IMR-90 (cell line): Measurements from ENCODE around the gene EXOC3L2. TPM values are rescaled to one million over a fixed set of nuclear protein-coding genes. Genes with fewer than 3 reads are reported as not detected.

ENCODE experiments used
- ATAC-seq: fragments of 200-7000 bp; cut with Tn5 transposase; 2 replicates; pipeline ENCODE4 v1.9.1; 2020; ENCODE audit warnings: low read depth, mild to moderate bottlenecking, moderate library complexity
- BruUV-seq: library from RNA; stranded (reverse); fragments of 400-500 nt; replicated peaks from 2 replicates; lab custom pipeline; 2021; lab: Mats Ljungman, UMichigan
- CTCF ChIA-PET: fragments of 300-600 bp; formaldehyde crosslinking; extraction: SDS; loops from one replicate; lab custom pipeline; 2021; ENCODE audit warnings: antibody characterized with exemption; lab: Yijun Ruan, JAX
- POLR2A ChIA-PET: fragments of 300-600 bp; sonication (Branson Sonifier 250); formaldehyde crosslinking; loops from one replicate; lab custom pipeline; 2022; ENCODE audit warnings: antibody characterized with exemption; ENCODE audit not compliant: unreplicated experiment; lab: Charles Lee
- DNase-seq: peaks from one replicate; pipeline ENCODE4 v3.0.0; 2013
- H2AFZ ChIP-seq: replicated peaks from 2 replicates; pipeline ENCODE3; 2013; ENCODE audit warnings: low read length, mild to moderate bottlenecking; ENCODE audit not compliant: poor library complexity
- H2AK5ac ChIP-seq: 2 replicates; pipeline ENCODE4 v1.6.1; 2013; ENCODE audit warnings: low read depth, low read length, inconsistent platforms
- H2AK9ac ChIP-seq: replicated peaks from 2 replicates; pipeline ENCODE3; 2013; ENCODE audit warnings: mild to moderate bottlenecking, low read depth, low read length, moderate library complexity; ENCODE audit not compliant: poor library complexity
- H2BK120ac ChIP-seq: 2 replicates; pipeline ENCODE4 v1.6.1; 2013; ENCODE audit warnings: low read depth, low read length, inconsistent platforms
- H2BK15ac ChIP-seq: 3 replicates; pipeline ENCODE4 v1.6.1; 2013; ENCODE audit warnings: low read depth, low read length, inconsistent platforms
- H2BK20ac ChIP-seq: 2 replicates; pipeline ENCODE4 v1.6.1; 2013; ENCODE audit warnings: low read depth, mild to moderate bottlenecking, inconsistent platforms, low read length, moderate library complexity
- H2BK5ac ChIP-seq: 2 replicates; pipeline ENCODE4 v1.6.1; 2013; ENCODE audit warnings: mild to moderate bottlenecking, low read depth, low read length, inconsistent platforms; ENCODE audit not compliant: poor library complexity, severe bottlenecking
- H3K14ac ChIP-seq: replicated peaks from 2 replicates; pipeline ENCODE4 v1.6.1; 2013; ENCODE audit warnings: low read depth, low read length, inconsistent platforms
- H3K18ac ChIP-seq: 2 replicates; pipeline ENCODE4 v1.6.1; 2013; ENCODE audit warnings: low read depth, low read length, control low read depth
- H3K23ac ChIP-seq: 2 replicates; pipeline ENCODE4 v1.6.1; 2013; ENCODE audit warnings: low read depth, low read length, inconsistent platforms
- H3K27ac ChIP-seq: 2 replicates; pipeline ENCODE4 v1.5.1; 2013; ENCODE audit warnings: mild to moderate bottlenecking, control low read depth, low read length; ENCODE audit not compliant: insufficient read depth
- H3K27me3 ChIP-seq: 2 replicates; pipeline ENCODE4 v1.6.1; 2013; ENCODE audit warnings: low read length; ENCODE audit not compliant: control insufficient read depth, insufficient read depth
- H3K36me3 ChIP-seq: 2 replicates; pipeline ENCODE4 v1.6.1; 2013; ENCODE audit warnings: low read length, mixed read lengths; ENCODE audit not compliant: control insufficient read depth, insufficient read depth
- H3K4ac ChIP-seq: 2 replicates; pipeline ENCODE4 v1.6.1; 2013; ENCODE audit warnings: low read depth, low read length, inconsistent platforms
- H3K4me1 ChIP-seq: 2 replicates; pipeline ENCODE4 v1.6.1; 2013; ENCODE audit warnings: low read length, mixed read lengths; ENCODE audit not compliant: control insufficient read depth, insufficient read depth
- H3K4me2 ChIP-seq: 2 replicates; pipeline ENCODE4 v1.6.1; 2013; ENCODE audit warnings: low read depth, mild to moderate bottlenecking, control low read depth, low read length, moderate library complexity
- H3K4me3 ChIP-seq: 2 replicates; pipeline ENCODE4 v1.5.1; 2013; ENCODE audit warnings: low read depth, mild to moderate bottlenecking, control low read depth, low read length, moderate library complexity; ENCODE audit not compliant: insufficient read depth
- H3K56ac ChIP-seq: 2 replicates; pipeline ENCODE4 v1.6.1; 2013; ENCODE audit warnings: low read length, inconsistent platforms; ENCODE audit not compliant: insufficient read depth; ENCODE audit errors: extremely low read depth
- H3K79me1 ChIP-seq, 2 experiments: 2 replicates each; pipeline ENCODE4 v1.6.1; 2013; ENCODE audit warnings: low read length in 2 of 2, inconsistent platforms in 1 of 2, low read depth in 1 of 2
- H3K9ac ChIP-seq: 2 replicates; pipeline ENCODE4 v1.6.1; 2013; ENCODE audit warnings: low read depth, low read length, control low read depth
- H3K9me1 ChIP-seq: 2 replicates; pipeline ENCODE4 v1.6.1; 2013; ENCODE audit warnings: low read length, inconsistent platforms; ENCODE audit not compliant: insufficient read depth
- H3K9me3 ChIP-seq: 2 replicates; pipeline ENCODE4 v1.6.1; 2013; ENCODE audit warnings: low read length; ENCODE audit not compliant: control insufficient read depth, insufficient read depth
- H4K20me1 ChIP-seq: 2 replicates; pipeline ENCODE4 v1.6.1; 2013; ENCODE audit warnings: low read length, inconsistent platforms; ENCODE audit not compliant: insufficient read depth
- H4K5ac ChIP-seq: 2 replicates; pipeline ENCODE4 v1.6.1; 2013; ENCODE audit warnings: mild to moderate bottlenecking, low read depth, low read length, control low read depth
- H4K8ac ChIP-seq, 2 experiments: 2 replicates each; pipeline ENCODE4 v1.6.1; 2013; ENCODE audit warnings: low read depth in 2 of 2, low read length in 2 of 2, control low read depth in 1 of 2, inconsistent platforms in 1 of 2
- H4K91ac ChIP-seq: 2 replicates; pipeline ENCODE4 v1.6.1; 2013; ENCODE audit warnings: low read depth, low read length, inconsistent platforms; ENCODE audit not compliant: insufficient read depth
- BHLHE40 ChIP-seq: fragments of 150-350 bp; IDR thresholded peaks from 2 replicates; pipeline ENCODE4 v1.6.1; 2016; ENCODE audit warnings: mild to moderate bottlenecking, low read depth, low read length
- CEBPB ChIP-seq: IDR thresholded peaks from 2 replicates; pipeline ENCODE4 v1.6.1; 2012; ENCODE audit warnings: low read depth, low read length, improper control_type of control experiment
- CHD1 ChIP-seq: IDR thresholded peaks from 2 replicates; pipeline ENCODE4 v1.6.1; 2012; ENCODE audit warnings: low read depth, low read length, improper control_type of control experiment
- FOS ChIP-seq: fragments of 150-350 bp; IDR thresholded peaks from 2 replicates; pipeline ENCODE4 v1.6.1; 2016; ENCODE audit warnings: low read depth, low read length
- MAZ ChIP-seq: IDR thresholded peaks from 2 replicates; pipeline ENCODE4 v1.6.1; 2012; ENCODE audit warnings: low read depth, mild to moderate bottlenecking, low read length, improper control_type of control experiment, moderate library complexity, borderline replicate concordance
- MXI1 ChIP-seq: IDR thresholded peaks from 2 replicates; pipeline ENCODE4 v1.6.1; 2012; ENCODE audit warnings: low read depth, mild to moderate bottlenecking, low read length, moderate library complexity, borderline replicate concordance
- POLR2A ChIP-seq: IDR thresholded peaks from 2 replicates; pipeline ENCODE4 v1.6.1; 2012; ENCODE audit warnings: mild to moderate bottlenecking, low read depth, low read length
- RAD21 ChIP-seq: IDR thresholded peaks from 2 replicates; pipeline ENCODE4 v1.6.1; 2012; ENCODE audit warnings: low read length, improper control_type of control experiment
- RCOR1 ChIP-seq: IDR thresholded peaks from 2 replicates; pipeline ENCODE4 v1.6.1; 2012; ENCODE audit warnings: mild to moderate bottlenecking, low read length, improper control_type of control experiment; ENCODE audit not compliant: insufficient replicate concordance
- RFX5 ChIP-seq: IDR thresholded peaks from 2 replicates; pipeline ENCODE4 v1.8.0; 2012; ENCODE audit warnings: low read depth, mild to moderate bottlenecking, low read length, moderate library complexity
- SMC3 ChIP-seq: fragments of 150-350 bp; IDR thresholded peaks from 2 replicates; pipeline ENCODE4 v1.6.1; 2016; ENCODE audit warnings: low read depth, mild to moderate bottlenecking, antibody characterized with exemption, low read length, moderate library complexity
- WGBS, 2 experiments: methylation state at CpG; one replicate each; pipeline versions ENCODE4 v1.1.5 to v1.1.7; 2013; ENCODE audit warnings: missing lambda C conversion rate in 2 of 2; ENCODE audit not compliant: insufficient read length in 1 of 2; ENCODE audit errors: extremely low coverage in 2 of 2; 5-methylcytosine and 5-hydroxymethylcytosine counted together
- dilution Hi-C: fragments of 300-500 bp; cut with HindIII; formaldehyde crosslinking; loops from one replicate; pipeline ENCODE4 v1.14.3; 2018; ENCODE audit warnings: low sequenced_read_pairs; ENCODE audit not compliant: unreplicated experiment
- in situ Hi-C: fragments of 300-500 bp; cut with MboI; formaldehyde crosslinking; loops from 3 replicates; pipeline ENCODE4 v1.14.3; 2019; ENCODE audit warnings: low sequenced_read_pairs, inconsistent platforms, mixed read lengths
- intact Hi-C: fragments of 100-400 bp; cut with micrococcal nuclease; formaldehyde crosslinking; loops from 2 replicates; pipeline ENCODE4 v1.10.0; 2022
- polyA plus RNA-seq, 3 experiments: library from polyadenylated mRNA; depleted of rRNA; stranded (reverse); fragments of >200 nt; gene quantifications; 2 replicates each; pipeline ENCODE4 v1.2.3, GENCODE V29; 2012; ENCODE audit warnings: low replicate concordance in 1 of 3
- total RNA-seq: library from RNA; depleted of rRNA; stranded (reverse); fragments of >200 nt; gene quantifications from 2 replicates; pipeline ENCODE4 v1.2.3, GENCODE V29; 2012
- TF ChIP-seq, protein P1 (sequence below): conservative IDR thresholded peaks from 2 replicates; pipeline ENCODE4 v1.5.1; 2012; ENCODE audit warnings: mild to moderate bottlenecking, low read depth, low read length, improper control_type of control experiment
- TF ChIP-seq, protein P2 (sequence below): fragments of 150-350 bp; IDR thresholded peaks from 2 replicates; pipeline ENCODE4 v1.6.1; 2017; ENCODE audit warnings: mild to moderate bottlenecking, antibody characterized with exemption, low read length, low read depth
- TF ChIP-seq, protein P3 (sequence below): fragments of 150-350 bp; IDR thresholded peaks from 2 replicates; pipeline ENCODE4 v1.6.1; 2016; ENCODE audit warnings: low read depth, mild to moderate bottlenecking, low read length, moderate library complexity, borderline replicate concordance

EXOC3L2 gene
- total and polyA plus RNA-seq, 2 of the 4 experiments (the other 2 are of a cell fraction), result 0.03 TPM; not detected in 1

DNA sequence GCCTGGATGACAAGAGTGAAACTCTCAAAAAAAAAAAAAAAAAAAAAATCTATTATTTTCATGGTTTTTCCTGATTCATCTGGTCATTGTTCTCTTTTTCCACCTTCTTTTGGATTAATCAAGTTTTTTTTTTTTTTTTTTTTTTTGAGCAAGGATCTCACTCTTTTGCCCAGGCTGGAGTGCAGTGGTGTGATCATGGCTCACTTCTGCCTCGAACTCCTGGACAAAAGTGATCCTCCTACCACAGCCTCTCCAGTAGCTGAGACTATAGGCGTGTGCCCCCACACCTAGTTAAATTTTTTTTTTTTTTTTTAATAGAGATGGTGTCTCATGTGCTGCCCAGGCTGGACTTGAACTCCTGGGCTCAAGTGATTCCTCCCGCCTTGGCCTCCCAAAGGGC, 38.9 kb downstream of the EXOC3L2 start:
- DNase-seq (no peak), ATAC-seq (no peak)
- TF ChIP-seq RCOR1 (no peak), BHLHE40 (no peak), SMC3 (no peak), MAZ (no peak), MXI1 (no peak), POLR2A (no peak), RFX5 (no peak), CEBPB (no peak), RAD21 (no peak), CHD1 (no peak), FOS (no peak)
- TF ChIP-seq, protein P1, sequence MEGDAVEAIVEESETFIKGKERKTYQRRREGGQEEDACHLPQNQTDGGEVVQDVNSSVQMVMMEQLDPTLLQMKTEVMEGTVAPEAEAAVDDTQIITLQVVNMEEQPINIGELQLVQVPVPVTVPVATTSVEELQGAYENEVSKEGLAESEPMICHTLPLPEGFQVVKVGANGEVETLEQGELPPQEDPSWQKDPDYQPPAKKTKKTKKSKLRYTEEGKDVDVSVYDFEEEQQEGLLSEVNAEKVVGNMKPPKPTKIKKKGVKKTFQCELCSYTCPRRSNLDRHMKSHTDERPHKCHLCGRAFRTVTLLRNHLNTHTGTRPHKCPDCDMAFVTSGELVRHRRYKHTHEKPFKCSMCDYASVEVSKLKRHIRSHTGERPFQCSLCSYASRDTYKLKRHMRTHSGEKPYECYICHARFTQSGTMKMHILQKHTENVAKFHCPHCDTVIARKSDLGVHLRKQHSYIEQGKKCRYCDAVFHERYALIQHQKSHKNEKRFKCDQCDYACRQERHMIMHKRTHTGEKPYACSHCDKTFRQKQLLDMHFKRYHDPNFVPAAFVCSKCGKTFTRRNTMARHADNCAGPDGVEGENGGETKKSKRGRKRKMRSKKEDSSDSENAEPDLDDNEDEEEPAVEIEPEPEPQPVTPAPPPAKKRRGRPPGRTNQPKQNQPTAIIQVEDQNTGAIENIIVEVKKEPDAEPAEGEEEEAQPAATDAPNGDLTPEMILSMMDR, result no peak
- TF ChIP-seq, protein P2, sequence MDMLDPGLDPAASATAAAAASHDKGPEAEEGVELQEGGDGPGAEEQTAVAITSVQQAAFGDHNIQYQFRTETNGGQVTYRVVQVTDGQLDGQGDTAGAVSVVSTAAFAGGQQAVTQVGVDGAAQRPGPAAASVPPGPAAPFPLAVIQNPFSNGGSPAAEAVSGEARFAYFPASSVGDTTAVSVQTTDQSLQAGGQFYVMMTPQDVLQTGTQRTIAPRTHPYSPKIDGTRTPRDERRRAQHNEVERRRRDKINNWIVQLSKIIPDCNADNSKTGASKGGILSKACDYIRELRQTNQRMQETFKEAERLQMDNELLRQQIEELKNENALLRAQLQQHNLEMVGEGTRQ, result no peak
- TF ChIP-seq, protein P3, sequence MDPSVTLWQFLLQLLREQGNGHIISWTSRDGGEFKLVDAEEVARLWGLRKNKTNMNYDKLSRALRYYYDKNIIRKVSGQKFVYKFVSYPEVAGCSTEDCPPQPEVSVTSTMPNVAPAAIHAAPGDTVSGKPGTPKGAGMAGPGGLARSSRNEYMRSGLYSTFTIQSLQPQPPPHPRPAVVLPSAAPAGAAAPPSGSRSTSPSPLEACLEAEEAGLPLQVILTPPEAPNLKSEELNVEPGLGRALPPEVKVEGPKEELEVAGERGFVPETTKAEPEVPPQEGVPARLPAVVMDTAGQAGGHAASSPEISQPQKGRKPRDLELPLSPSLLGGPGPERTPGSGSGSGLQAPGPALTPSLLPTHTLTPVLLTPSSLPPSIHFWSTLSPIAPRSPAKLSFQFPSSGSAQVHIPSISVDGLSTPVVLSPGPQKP, result no peak
- H2AFZ ChIP-seq, result no peak overlapping the region
- no peak overlapping the region for H3K4ac ChIP-seq
- no peak overlapping the region for H3K56ac ChIP-seq
- no peak overlapping the region for H2AK9ac ChIP-seq
- H2BK20ac ChIP-seq, result no peak overlapping the region
- no peaks in the 10 kb centered on the region for H3K36me3 ChIP-seq
- dilution Hi-C loops (no loop called here), intact Hi-C loops (no loop called here), in situ Hi-C loops (no loop called here)
- H3K79me1 ChIP-seq, result no peaks in the 10 kb centered on the region
- no TSS peak for BruUV-seq
- H3K4me1 ChIP-seq, result no peaks in the 10 kb centered on the region
- no CpG with 5 or more reads among the region's 3 CpGs for WGBS, 2 experiments
- no peak overlapping the region for H3K9ac ChIP-seq
- no peak overlapping the region for H2BK15ac ChIP-seq
- CTCF ChIA-PET, result no interaction called here
- H3K9me1 ChIP-seq, result no peaks in the 10 kb centered on the region
- POLR2A ChIA-PET, result no interaction called here
- H3K27me3 ChIP-seq, result peaks cover 4% of the 10 kb centered on the region
- H4K5ac ChIP-seq, result no peak overlapping the region
- no peak overlapping the region for H3K18ac ChIP-seq
- no peaks in the 10 kb centered on the region for H3K9me3 ChIP-seq
- H3K14ac ChIP-seq, result no peak overlapping the region
- H2BK5ac ChIP-seq, result no peak overlapping the region
- H3K23ac ChIP-seq, result no peak overlapping the region
- H3K4me3 ChIP-seq, result no peak overlapping the region
- H4K8ac ChIP-seq, result no peak overlapping the region
- H2AK5ac ChIP-seq, result no peak overlapping the region
- H4K20me1 ChIP-seq, result no peaks in the 10 kb centered on the region
- H3K4me2 ChIP-seq, result no peak overlapping the region
- H2BK120ac ChIP-seq, result no peak overlapping the region
- no peak overlapping the region for H4K91ac ChIP-seq
- H3K27ac ChIP-seq, result no peak overlapping the region
